Measurements from ENCODE around the gene ROBO2.

DNA sequence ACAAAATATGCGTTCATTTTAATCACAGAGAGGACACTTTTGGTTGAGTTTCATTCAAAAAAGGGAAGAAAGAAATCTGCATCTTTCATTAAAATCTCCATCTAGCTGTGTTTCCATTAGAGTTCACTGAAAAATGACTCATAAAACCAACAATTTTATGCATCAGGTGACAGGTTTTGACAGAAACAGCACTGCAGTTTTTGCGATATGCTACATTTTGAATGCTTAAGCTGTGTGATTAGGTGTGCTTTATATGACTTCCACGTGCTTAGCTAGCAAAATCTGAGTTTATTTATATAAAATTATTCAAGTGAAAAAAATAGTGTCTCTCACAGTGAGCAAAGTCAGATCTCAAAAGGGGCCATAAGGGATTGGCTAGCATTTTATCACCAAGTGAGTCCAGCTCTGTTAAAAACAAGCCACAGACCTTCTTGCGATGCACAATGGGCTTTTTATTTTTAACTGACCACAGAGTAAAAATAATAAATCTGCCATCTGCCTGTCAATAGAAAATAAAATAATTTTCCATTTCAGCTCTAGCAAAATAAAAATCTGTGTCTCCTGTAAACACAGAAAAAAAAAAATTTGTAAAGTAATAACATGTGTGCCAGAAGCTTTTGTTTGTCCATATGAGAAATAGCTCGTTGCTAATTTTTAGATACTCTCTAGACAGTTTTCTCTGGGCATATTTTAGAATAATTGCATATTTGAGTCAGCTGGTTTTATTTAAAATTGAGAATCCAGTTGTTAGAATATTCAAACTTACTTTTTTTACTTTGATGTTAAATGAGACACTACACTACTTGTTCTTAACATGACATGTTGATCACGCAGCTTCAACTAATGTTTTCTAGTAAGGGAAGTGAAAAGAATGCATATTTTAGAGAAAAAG is 409.8 kb downstream of the ROBO2 start:
- TF ChIP-seq, protein P1, sequence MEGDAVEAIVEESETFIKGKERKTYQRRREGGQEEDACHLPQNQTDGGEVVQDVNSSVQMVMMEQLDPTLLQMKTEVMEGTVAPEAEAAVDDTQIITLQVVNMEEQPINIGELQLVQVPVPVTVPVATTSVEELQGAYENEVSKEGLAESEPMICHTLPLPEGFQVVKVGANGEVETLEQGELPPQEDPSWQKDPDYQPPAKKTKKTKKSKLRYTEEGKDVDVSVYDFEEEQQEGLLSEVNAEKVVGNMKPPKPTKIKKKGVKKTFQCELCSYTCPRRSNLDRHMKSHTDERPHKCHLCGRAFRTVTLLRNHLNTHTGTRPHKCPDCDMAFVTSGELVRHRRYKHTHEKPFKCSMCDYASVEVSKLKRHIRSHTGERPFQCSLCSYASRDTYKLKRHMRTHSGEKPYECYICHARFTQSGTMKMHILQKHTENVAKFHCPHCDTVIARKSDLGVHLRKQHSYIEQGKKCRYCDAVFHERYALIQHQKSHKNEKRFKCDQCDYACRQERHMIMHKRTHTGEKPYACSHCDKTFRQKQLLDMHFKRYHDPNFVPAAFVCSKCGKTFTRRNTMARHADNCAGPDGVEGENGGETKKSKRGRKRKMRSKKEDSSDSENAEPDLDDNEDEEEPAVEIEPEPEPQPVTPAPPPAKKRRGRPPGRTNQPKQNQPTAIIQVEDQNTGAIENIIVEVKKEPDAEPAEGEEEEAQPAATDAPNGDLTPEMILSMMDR (IDR thresholded peaks at IDR 0.05): no peak
- TF ChIP-seq POLR2A (IDR thresholded peaks at IDR 0.05): no peak

Measured in esophagus squamous epithelium (tissue), 4 donors.